ENCODE data around the gene PLA2G7.

GRCh38 chr6:46776070-46776712 lies 41.0 kb upstream of the PLA2G7 start:
- TF ChIP-seq POLR2AphosphoS5 (IDR thresholded peaks at IDR 0.05; ENCODE audit: low read depth, low read length) = no peak
- TF ChIP-seq REST (IDR thresholded peaks at IDR 0.05; ENCODE audit: insufficient read depth in 1 of 2, low read depth in 2 of 2, low read length in 2 of 2) = no peak
- no peak for TF ChIP-seq SIN3A (IDR thresholded peaks at IDR 0.05; ENCODE audit: borderline replicate concordance, insufficient read depth, low read length)
- TF ChIP-seq TAF1 (IDR thresholded peaks at IDR 0.05; ENCODE audit: borderline replicate concordance, insufficient read depth, low read length) = no peak
- no peak for TF ChIP-seq FOXP2 (optimal IDR thresholded peaks at IDR 0.05; ENCODE audit: borderline replicate concordance, extremely low read depth, extremely low read length, insufficient read depth)

Data from PFSK-1 (cell line).